ENCODE results near the gene DSE.

Gene DSE

GRCh38 chr6:116450185-116450710 lies 79.5 kb downstream of the DSE start:
- DNase-seq: no peak

GRCh38 chr6:116450769-116451740 lies 80.3 kb downstream of the DSE start:
- DNase-seq: peak; percentile 68

GRCh38 chr6:116451916-116452315 lies 81.2 kb downstream of the DSE start:
- no peak for DNase-seq

GRCh38 chr6:116452531-116452930 lies 81.8 kb downstream of the DSE start:
- DNase-seq: no peak

- DNase-seq: no peak
These were observed 85.4 kb downstream of the DSE start for GRCh38 chr6:116456106-116456505.

- peak; percentile 88 for DNase-seq
These were observed 86.2 kb downstream of the DSE start for GRCh38 chr6:116456927-116457326.

- no peak for DNase-seq
These were observed 87.5 kb downstream of the DSE start for GRCh38 chr6:116458264-116458663.

- no peak for DNase-seq
These were observed 89.2 kb downstream of the DSE start for GRCh38 chr6:116459927-116460326.

GRCh38 chr6:116461331-116461931 lies 90.7 kb downstream of the DSE start, which contains the start of gene CALHM6:
CALHM6 (plus strand) TSS chr6:116461375; CDS start chr6:116461930, 555 bp downstream.
- peak; percentile 74 for DNase-seq

- peak; percentile 63 for DNase-seq
These were observed 91.5 kb downstream of the DSE start for GRCh38 chr6:116461932-116462885.

GRCh38 chr6:116463301-116463700 lies 92.6 kb downstream of the DSE start:
- no peak for DNase-seq

- peak; percentile 90 for DNase-seq
These were observed 94.5 kb downstream of the DSE start for GRCh38 chr6:116465246-116465645.

GRCh38 chr6:116467096-116467495 lies 96.3 kb downstream of the DSE start:
- no peak for DNase-seq

- no peak for DNase-seq
These were observed 96.8 kb downstream of the DSE start for GRCh38 chr6:116467514-116467913.

GRCh38 chr6:116468293-116468692 lies 97.5 kb downstream of the DSE start:
- no peak for DNase-seq

GRCh38 chr6:116471531-116471930 lies 100.8 kb downstream of the DSE start:
- no peak for DNase-seq

- no peak for DNase-seq
These were observed 102.0 kb downstream of the DSE start for GRCh38 chr6:116472706-116473105.

- peak; percentile 32 for DNase-seq
These were observed 104.4 kb downstream of the DSE start for GRCh38 chr6:116475141-116475540.

- DNase-seq: peak; percentile 70
These were observed 105.4 kb downstream of the DSE start for GRCh38 chr6:116476002-116476678.

GRCh38 chr6:116482780-116483179 lies 112.0 kb downstream of the DSE start:
- no peak for DNase-seq

- no peak for DNase-seq
These were observed 112.9 kb downstream of the DSE start for GRCh38 chr6:116483616-116484015.

Measured in suppressor macrophage treated with lipopolysaccharide for 4 hours (primary cell).